ENCODE results near the gene TEX264. TPM values are rescaled to one million over a fixed set of nuclear protein-coding genes. Genes with fewer than 3 reads are reported as not detected.
A peak's percentile ranks its signal among the peaks of the same experiment; 100 is the strongest.
"Not testable (repeated sequence)": the region's sequence is repeated elsewhere in the genome, so short reads cannot be mapped to it uniquely, and the experiment has no call there.

Gene TEX264
- polyA plus RNA-seq (2013, experiment 1 of 2): 6.6 TPM
- 8.2 TPM for polyA plus RNA-seq (2013, experiment 2 of 2)

- H3K4me1 ChIP-seq (ENCODE audit: insufficient read depth, low read length): peaks cover 15% of the 10 kb centered on the region
- WGBS: 3% methylated on average over 81 of the region's 81 CpGs
- peak within 1 kb of the TSS; percentile 32; the same call in 1 of the 2 replicates for H3K27ac ChIP-seq (ENCODE audit: low read depth, low read length)
- peaks cover 15% of the 10 kb centered on the region; the same call in 1 of the 2 replicates for H3K27me3 ChIP-seq (ENCODE audit: insufficient read depth, low read length)
- H3K9ac ChIP-seq (ENCODE audit: low read depth, low read length): peak within 1 kb of the TSS; percentile 75
- no peaks in the 10 kb centered on the region for H3K9me3 ChIP-seq (ENCODE audit: insufficient read depth, low read depth, low read length)
- peak within 1 kb of the TSS; percentile 76 for H3K4me3 ChIP-seq (ENCODE audit: low read length)
- H3K36me3 ChIP-seq (ENCODE audit: insufficient read depth, low read length): no peaks in the 10 kb centered on the region
Observed at GRCh38 chr3:51670823-51671733, at the start of gene TEX264. Gene TEX264, plus strand, starts transcription at chr3:51671252. Its CDS starts 3,053 bp downstream, at chr3:51674305.

GRCh38 chr3:51622413-51622812, 48.6 kb upstream of the TEX264 start:
- WGBS: 93% methylated on average over 2 of the region's 3 CpGs
- no peaks in the 10 kb centered on the region for H3K27me3 ChIP-seq (ENCODE audit: insufficient read depth, low read length)
- no peak overlapping the region for H3K4me3 ChIP-seq (ENCODE audit: low read length)
- no peak overlapping the region for H3K9ac ChIP-seq (ENCODE audit: low read depth, low read length)
- no peaks in the 10 kb centered on the region for H3K9me3 ChIP-seq (ENCODE audit: insufficient read depth, low read depth, low read length)
- no peak overlapping the region for H3K27ac ChIP-seq (ENCODE audit: low read depth, low read length)
- peaks cover 12% of the 10 kb centered on the region for H3K4me1 ChIP-seq (ENCODE audit: insufficient read depth, low read length)
- peaks cover 3% of the 10 kb centered on the region; the same call in 1 of the 2 replicates for H3K36me3 ChIP-seq (ENCODE audit: insufficient read depth, low read length)

- no peak overlapping the region for H3K9ac ChIP-seq (ENCODE audit: low read depth, low read length)
- H3K4me3 ChIP-seq (ENCODE audit: low read length): no peak overlapping the region
- no peak overlapping the region for H3K27ac ChIP-seq (ENCODE audit: low read depth, low read length)
- H3K36me3 ChIP-seq (ENCODE audit: insufficient read depth, low read length): peaks cover 7% of the 10 kb centered on the region
- no peaks in the 10 kb centered on the region for H3K27me3 ChIP-seq (ENCODE audit: insufficient read depth, low read length)
- H3K4me1 ChIP-seq (ENCODE audit: insufficient read depth, low read length): peaks cover 12% of the 10 kb centered on the region
- no peaks in the 10 kb centered on the region for H3K9me3 ChIP-seq (ENCODE audit: insufficient read depth, low read depth, low read length)
- 99% methylated on average over 4 of the region's 4 CpGs for WGBS
Observed at GRCh38 chr3:51622868-51623267, 48.2 kb upstream of the TEX264 start.

- Histone ChIP-seq H3K27ac (ENCODE audit: low read depth, low read length) (no peak overlapping the region), H3K36me3 (ENCODE audit: insufficient read depth, low read length) (peaks cover 66% of the 10 kb centered on the region), H3K4me1 (ENCODE audit: insufficient read depth, low read length) (no peaks in the 10 kb centered on the region), H3K9me3 (ENCODE audit: insufficient read depth, low read depth, low read length) (no peaks in the 10 kb centered on the region), H3K9ac (ENCODE audit: low read depth, low read length) (no peak overlapping the region), H3K4me3 (ENCODE audit: low read length) (no peak overlapping the region), H3K27me3 (ENCODE audit: insufficient read depth, low read length) (no peaks in the 10 kb centered on the region)
- 88% methylated on average over 4 of the region's 4 CpGs for WGBS
Observed at GRCh38 chr3:51630513-51630912, 40.5 kb upstream of the TEX264 start.

- Histone ChIP-seq H3K27me3 (ENCODE audit: insufficient read depth, low read length) (no peaks in the 10 kb centered on the region), H3K36me3 (ENCODE audit: insufficient read depth, low read length) (peaks cover 80% of the 10 kb centered on the region), H3K9me3 (ENCODE audit: insufficient read depth, low read depth, low read length) (no peaks in the 10 kb centered on the region), H3K9ac (ENCODE audit: low read depth, low read length) (no peak overlapping the region), H3K4me3 (ENCODE audit: low read length) (no peak overlapping the region), H3K4me1 (ENCODE audit: insufficient read depth, low read length) (no peaks in the 10 kb centered on the region), H3K27ac (ENCODE audit: low read depth, low read length) (no peak overlapping the region)
- 95% methylated on average over 14 of the region's 14 CpGs for WGBS
Observed at GRCh38 chr3:51637144-51637940, 33.7 kb upstream of the TEX264 start.

- no peak overlapping the region for H3K4me3 ChIP-seq (ENCODE audit: low read length)
- H3K27me3 ChIP-seq (ENCODE audit: insufficient read depth, low read length): no peaks in the 10 kb centered on the region
- H3K36me3 ChIP-seq (ENCODE audit: insufficient read depth, low read length): peaks cover 84% of the 10 kb centered on the region
- 80% methylated on average over 6 of the region's 6 CpGs for WGBS
- H3K4me1 ChIP-seq (ENCODE audit: insufficient read depth, low read length): no peaks in the 10 kb centered on the region
- no peaks in the 10 kb centered on the region for H3K9me3 ChIP-seq (ENCODE audit: insufficient read depth, low read depth, low read length)
- H3K9ac ChIP-seq (ENCODE audit: low read depth, low read length): no peak overlapping the region
- H3K27ac ChIP-seq (ENCODE audit: low read depth, low read length): no peak overlapping the region
Observed at GRCh38 chr3:51637941-51638471, 33.0 kb upstream of the TEX264 start.

GRCh38 chr3:51642462-51642861, 28.6 kb upstream of the TEX264 start:
- H3K9me3 ChIP-seq (ENCODE audit: insufficient read depth, low read depth, low read length): peaks cover 14% of the 10 kb centered on the region; the same call in 1 of the 2 replicates
- 71% methylated on average over 1 of the region's 2 CpGs for WGBS
- no peak overlapping the region for H3K4me3 ChIP-seq (ENCODE audit: low read length)
- H3K27ac ChIP-seq (ENCODE audit: low read depth, low read length): no peak overlapping the region
- peaks cover 87% of the 10 kb centered on the region for H3K36me3 ChIP-seq (ENCODE audit: insufficient read depth, low read length)
- no peaks in the 10 kb centered on the region for H3K4me1 ChIP-seq (ENCODE audit: insufficient read depth, low read length)
- no peaks in the 10 kb centered on the region for H3K27me3 ChIP-seq (ENCODE audit: insufficient read depth, low read length)
- no peak overlapping the region for H3K9ac ChIP-seq (ENCODE audit: low read depth, low read length)

- no peak overlapping the region for H3K27ac ChIP-seq (ENCODE audit: low read depth, low read length)
- H3K9ac ChIP-seq (ENCODE audit: low read depth, low read length): no peak overlapping the region
- peaks cover 21% of the 10 kb centered on the region for H3K9me3 ChIP-seq (ENCODE audit: insufficient read depth, low read depth, low read length)
- H3K4me3 ChIP-seq (ENCODE audit: low read length): no peak overlapping the region
- no peaks in the 10 kb centered on the region for H3K27me3 ChIP-seq (ENCODE audit: insufficient read depth, low read length)
- H3K36me3 ChIP-seq (ENCODE audit: insufficient read depth, low read length): peaks cover 76% of the 10 kb centered on the region
- WGBS: 97% methylated on average over 9 of the region's 9 CpGs
- no peaks in the 10 kb centered on the region for H3K4me1 ChIP-seq (ENCODE audit: insufficient read depth, low read length)
Observed at GRCh38 chr3:51646091-51646490, 25.0 kb upstream of the TEX264 start.

GRCh38 chr3:51652103-51652502, 18.9 kb upstream of the TEX264 start:
- WGBS: 90% methylated on average over 2 of the region's 2 CpGs
- not testable (repeated sequence) for H3K27ac ChIP-seq (ENCODE audit: low read depth, low read length); H3K9me3 ChIP-seq (ENCODE audit: insufficient read depth, low read depth, low read length)

GRCh38 chr3:51653409-51653808, 17.6 kb upstream of the TEX264 start:
- peaks cover 39% of the 10 kb centered on the region for H3K36me3 ChIP-seq (ENCODE audit: insufficient read depth, low read length)

More at GRCh38 chr3:51652103-51652502, 18.9 kb upstream of the TEX264 start:
- H3K9ac ChIP-seq (ENCODE audit: low read depth, low read length); H3K27me3 ChIP-seq (ENCODE audit: insufficient read depth, low read length); H3K4me3 ChIP-seq (ENCODE audit: low read length); H3K4me1 ChIP-seq (ENCODE audit: insufficient read depth, low read length): not testable (repeated sequence)
- peaks cover 40% of the 10 kb centered on the region for H3K36me3 ChIP-seq (ENCODE audit: insufficient read depth, low read length)

GRCh38 chr3:51657234-51657633, 13.8 kb upstream of the TEX264 start:
- H3K9me3 ChIP-seq (ENCODE audit: insufficient read depth, low read depth, low read length): no peaks in the 10 kb centered on the region
- H3K27ac ChIP-seq (ENCODE audit: low read depth, low read length): no peak overlapping the region
- WGBS: 100% methylated on average over 2 of the region's 3 CpGs

More at GRCh38 chr3:51653409-51653808, 17.6 kb upstream of the TEX264 start:
- H3K4me1 ChIP-seq (ENCODE audit: insufficient read depth, low read length); H3K9ac ChIP-seq (ENCODE audit: low read depth, low read length); H3K27ac ChIP-seq (ENCODE audit: low read depth, low read length); H3K4me3 ChIP-seq (ENCODE audit: low read length); H3K27me3 ChIP-seq (ENCODE audit: insufficient read depth, low read length); H3K9me3 ChIP-seq (ENCODE audit: insufficient read depth, low read depth, low read length): not testable (repeated sequence)
- 82% methylated on average over 1 of the region's 2 CpGs for WGBS

More at GRCh38 chr3:51657234-51657633, 13.8 kb upstream of the TEX264 start:
- H3K36me3 ChIP-seq (ENCODE audit: insufficient read depth, low read length): peaks cover 62% of the 10 kb centered on the region
- no peak overlapping the region for H3K9ac ChIP-seq (ENCODE audit: low read depth, low read length)
- no peak overlapping the region for H3K4me3 ChIP-seq (ENCODE audit: low read length)
- no peaks in the 10 kb centered on the region for H3K4me1 ChIP-seq (ENCODE audit: insufficient read depth, low read length)
- H3K27me3 ChIP-seq (ENCODE audit: insufficient read depth, low read length): no peaks in the 10 kb centered on the region
